Epithelial cell of esophagus (primary cell): ENCODE results near the gene ROR2.

Source experiments
- DNase-seq: peaks from one replicate; pipeline ENCODE4 v3.0.0; 2010; ENCODE audit warnings: low read depth
- H3K4me3 ChIP-seq: 2 replicates; pipeline ENCODE4 v1.5.1; 2011; ENCODE audit warnings: mild to moderate bottlenecking, low read length, control low read depth
- TF ChIP-seq, protein P1 (sequence below): IDR thresholded peaks from 2 replicates; pipeline ENCODE4 v1.5.1; 2011; ENCODE audit warnings: low read depth, mild to moderate bottlenecking, low read length, control low read depth, inconsistent platforms; ENCODE audit not compliant: insufficient read depth; ENCODE audit errors: missing control alignments

The ROR2 gene

GRCh38 chr9:91833096-91833877 is 116.7 kb downstream of the ROR2 start:
- TF ChIP-seq, protein P1, sequence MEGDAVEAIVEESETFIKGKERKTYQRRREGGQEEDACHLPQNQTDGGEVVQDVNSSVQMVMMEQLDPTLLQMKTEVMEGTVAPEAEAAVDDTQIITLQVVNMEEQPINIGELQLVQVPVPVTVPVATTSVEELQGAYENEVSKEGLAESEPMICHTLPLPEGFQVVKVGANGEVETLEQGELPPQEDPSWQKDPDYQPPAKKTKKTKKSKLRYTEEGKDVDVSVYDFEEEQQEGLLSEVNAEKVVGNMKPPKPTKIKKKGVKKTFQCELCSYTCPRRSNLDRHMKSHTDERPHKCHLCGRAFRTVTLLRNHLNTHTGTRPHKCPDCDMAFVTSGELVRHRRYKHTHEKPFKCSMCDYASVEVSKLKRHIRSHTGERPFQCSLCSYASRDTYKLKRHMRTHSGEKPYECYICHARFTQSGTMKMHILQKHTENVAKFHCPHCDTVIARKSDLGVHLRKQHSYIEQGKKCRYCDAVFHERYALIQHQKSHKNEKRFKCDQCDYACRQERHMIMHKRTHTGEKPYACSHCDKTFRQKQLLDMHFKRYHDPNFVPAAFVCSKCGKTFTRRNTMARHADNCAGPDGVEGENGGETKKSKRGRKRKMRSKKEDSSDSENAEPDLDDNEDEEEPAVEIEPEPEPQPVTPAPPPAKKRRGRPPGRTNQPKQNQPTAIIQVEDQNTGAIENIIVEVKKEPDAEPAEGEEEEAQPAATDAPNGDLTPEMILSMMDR, result no peak
- no peak overlapping the region for H3K4me3 ChIP-seq
- no peak for DNase-seq

- TF ChIP-seq, protein P1, result no peak
- no peak overlapping the region for H3K4me3 ChIP-seq
- no peak for DNase-seq
Observed at GRCh38 chr9:91832322-91832721, 117.7 kb downstream of the ROR2 start.

DNA sequence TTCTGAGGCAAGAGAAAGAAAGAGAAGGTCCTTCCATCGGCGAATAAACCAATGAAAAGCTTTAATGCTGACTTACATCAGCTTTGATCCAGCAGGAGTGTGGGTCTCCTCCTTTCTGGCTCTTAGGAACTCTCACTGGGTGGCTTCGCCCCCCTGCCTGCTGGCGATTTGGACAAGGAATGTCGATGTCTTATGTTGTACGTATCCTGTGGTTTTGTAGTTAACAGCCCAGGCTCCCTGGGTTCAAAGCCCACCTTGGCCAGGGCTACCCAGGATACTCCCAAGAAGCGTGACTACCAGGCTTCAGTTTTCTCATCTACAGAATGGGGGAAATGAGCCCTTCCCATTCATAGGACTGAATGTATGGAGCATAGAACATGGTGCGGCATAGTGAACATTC is 124.2 kb downstream of the ROR2 start:
- TF ChIP-seq, protein P1, result no peak
- H3K4me3 ChIP-seq, result no peak overlapping the region
- no peak for DNase-seq

GRCh38 chr9:91825422-91825821 is 124.6 kb downstream of the ROR2 start:
- H3K4me3 ChIP-seq, result no peak overlapping the region
- DNase-seq, result peak; percentile 42
- TF ChIP-seq, protein P1, result no peak

GRCh38 chr9:91824601-91825305 is 125.3 kb downstream of the ROR2 start:
- DNase-seq, result no peak
- no peak overlapping the region for H3K4me3 ChIP-seq
- TF ChIP-seq, protein P1, result no peak

GRCh38 chr9:91824151-91824550 is 125.9 kb downstream of the ROR2 start:
- TF ChIP-seq, protein P1, result no peak
- no peak overlapping the region for H3K4me3 ChIP-seq
- no peak for DNase-seq
